Measurements from ENCODE around the gene GOLIM4. TPM values are rescaled to one million over a fixed set of nuclear protein-coding genes. Genes with fewer than 3 reads are reported as not detected.

Gene GOLIM4
- total and polyA plus RNA-seq, 3 donors from 2014 or later = 9.5 to 21.6 (median 20.1) TPM

DNA sequence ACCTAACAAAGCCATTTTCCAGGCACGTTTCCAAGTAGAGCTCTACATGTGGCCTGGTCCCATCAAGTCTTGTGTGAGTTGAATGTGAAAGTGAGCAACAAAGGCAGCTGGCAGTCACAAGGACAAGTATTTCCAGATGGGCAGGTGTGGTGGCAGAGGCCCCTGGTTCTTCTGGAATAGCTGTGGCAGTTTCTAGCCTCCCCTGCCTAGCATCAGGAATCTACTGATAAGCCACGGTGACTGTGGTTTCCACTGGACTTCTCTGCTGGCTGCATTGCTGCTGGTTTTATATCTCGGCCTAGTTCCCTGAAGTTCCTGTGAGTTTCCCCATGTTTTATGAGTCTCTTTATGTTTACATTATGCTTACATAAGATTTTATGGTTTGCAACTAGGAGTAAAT, 117.7 kb downstream of the GOLIM4 start:
- Histone ChIP-seq H3K9me3 (no peaks in the 10 kb centered on the region), H3K4me3 (no peak overlapping the region), H3K36me3 (ENCODE audit: low read depth, missing control alignments) (no peaks in the 10 kb centered on the region), H3K27me3 (no peaks in the 10 kb centered on the region), H3K27ac (no peak overlapping the region), H3K4me1 (no peaks in the 10 kb centered on the region)
- WGBS, 2 donors = 76 to 89% methylated on average over 3 of the region's 3 CpGs
- TF ChIP-seq CTCF (IDR thresholded peaks at IDR 0.05) (no peak), POLR2A (IDR thresholded peaks at IDR 0.05) (no peak)
- intact Hi-C loops (cut with DNase I; ENCODE audit: low total_unique reads) = no loop called here
- no peak for DNase-seq

GRCh38 chr3:167976516-167977361, 119.0 kb downstream of the GOLIM4 start:
- no peak overlapping the region for H3K4me3 ChIP-seq
- no peaks in the 10 kb centered on the region for H3K4me1 ChIP-seq
- 56 to 65% methylated on average over 8 of the region's 8 CpGs for WGBS, 2 donors
- DNase-seq = no peak
- H3K27ac ChIP-seq = no peak overlapping the region
- intact Hi-C loops (cut with DNase I; ENCODE audit: low total_unique reads) = no loop called here
- H3K36me3 ChIP-seq (ENCODE audit: low read depth, missing control alignments) = no peaks in the 10 kb centered on the region
- no peaks in the 10 kb centered on the region for H3K9me3 ChIP-seq
- H3K27me3 ChIP-seq = no peaks in the 10 kb centered on the region
- TF ChIP-seq CTCF (IDR thresholded peaks at IDR 0.05) (no peak), POLR2A (IDR thresholded peaks at IDR 0.05) (no peak)

DNA sequence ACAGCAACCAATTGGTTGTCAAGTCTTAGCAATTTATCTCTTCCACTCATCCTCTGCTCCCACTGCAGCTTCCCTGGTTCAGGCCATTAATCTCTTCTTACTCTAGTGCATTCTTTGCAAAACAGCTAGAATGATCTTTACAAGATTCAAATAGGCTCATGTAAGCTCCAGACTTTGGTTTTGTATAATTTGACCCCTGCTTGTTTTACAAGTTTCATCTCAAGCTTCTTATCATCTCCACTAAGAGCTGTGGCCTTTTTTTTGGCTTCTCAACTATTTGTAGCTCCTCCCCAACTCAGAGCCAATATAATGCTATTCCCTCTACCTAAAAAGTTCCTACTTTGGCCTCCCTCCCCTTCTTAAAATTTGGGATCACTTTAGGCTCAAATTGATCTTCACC, 121.8 kb downstream of the GOLIM4 start:
- no peak for TF ChIP-seq POLR2A (IDR thresholded peaks at IDR 0.05)
- no peak for TF ChIP-seq CTCF (IDR thresholded peaks at IDR 0.05)
- intact Hi-C loops (cut with DNase I; ENCODE audit: low total_unique reads) = no loop called here

GRCh38 chr3:167973046-167973445, 122.7 kb downstream of the GOLIM4 start:
- no peaks in the 10 kb centered on the region for H3K9me3 ChIP-seq
- H3K4me3 ChIP-seq = no peak overlapping the region
- no peak for DNase-seq
- TF ChIP-seq CTCF (IDR thresholded peaks at IDR 0.05) (no peak), POLR2A (IDR thresholded peaks at IDR 0.05) (no peak)
- H3K4me1 ChIP-seq = no peaks in the 10 kb centered on the region
- intact Hi-C loops (cut with DNase I; ENCODE audit: low total_unique reads) = no loop called here
- WGBS, 2 donors = 67 to 73% methylated on average over 2 of the region's 2 CpGs
- H3K27me3 ChIP-seq = no peaks in the 10 kb centered on the region
- H3K27ac ChIP-seq = no peak overlapping the region
- no peaks in the 10 kb centered on the region for H3K36me3 ChIP-seq (ENCODE audit: low read depth, missing control alignments)

More for the DNA sequence above, 121.8 kb downstream of the GOLIM4 start:
- Histone ChIP-seq H3K9me3 (no peaks in the 10 kb centered on the region), H3K27me3 (no peaks in the 10 kb centered on the region), H3K4me1 (no peaks in the 10 kb centered on the region), H3K36me3 (ENCODE audit: low read depth, missing control alignments) (no peaks in the 10 kb centered on the region), H3K27ac (no peak overlapping the region), H3K4me3 (no peak overlapping the region)
- no peak for DNase-seq

- Histone ChIP-seq H3K4me1 (no peaks in the 10 kb centered on the region), H3K27ac (no peak overlapping the region), H3K36me3 (ENCODE audit: low read depth, missing control alignments) (no peaks in the 10 kb centered on the region), H3K27me3 (no peaks in the 10 kb centered on the region), H3K9me3 (no peaks in the 10 kb centered on the region), H3K4me3 (no peak overlapping the region)
- DNase-seq = no peak
- TF ChIP-seq POLR2A (IDR thresholded peaks at IDR 0.05) (no peak), CTCF (IDR thresholded peaks at IDR 0.05) (no peak)
- WGBS, 2 donors = 79 to 80% methylated on average over 3 of the region's 3 CpGs
- intact Hi-C loops (cut with DNase I; ENCODE audit: low total_unique reads) = no loop called here
Observed at GRCh38 chr3:167972502-167972901, 123.2 kb downstream of the GOLIM4 start.

Data from testis (tissue), 3 donors.